ENCODE data around the gene TTLL3.
"Not testable (repeated sequence)": the region's sequence is repeated elsewhere in the genome, so short reads cannot be mapped to it uniquely, and the experiment has no call there.

Gene TTLL3

DNA sequence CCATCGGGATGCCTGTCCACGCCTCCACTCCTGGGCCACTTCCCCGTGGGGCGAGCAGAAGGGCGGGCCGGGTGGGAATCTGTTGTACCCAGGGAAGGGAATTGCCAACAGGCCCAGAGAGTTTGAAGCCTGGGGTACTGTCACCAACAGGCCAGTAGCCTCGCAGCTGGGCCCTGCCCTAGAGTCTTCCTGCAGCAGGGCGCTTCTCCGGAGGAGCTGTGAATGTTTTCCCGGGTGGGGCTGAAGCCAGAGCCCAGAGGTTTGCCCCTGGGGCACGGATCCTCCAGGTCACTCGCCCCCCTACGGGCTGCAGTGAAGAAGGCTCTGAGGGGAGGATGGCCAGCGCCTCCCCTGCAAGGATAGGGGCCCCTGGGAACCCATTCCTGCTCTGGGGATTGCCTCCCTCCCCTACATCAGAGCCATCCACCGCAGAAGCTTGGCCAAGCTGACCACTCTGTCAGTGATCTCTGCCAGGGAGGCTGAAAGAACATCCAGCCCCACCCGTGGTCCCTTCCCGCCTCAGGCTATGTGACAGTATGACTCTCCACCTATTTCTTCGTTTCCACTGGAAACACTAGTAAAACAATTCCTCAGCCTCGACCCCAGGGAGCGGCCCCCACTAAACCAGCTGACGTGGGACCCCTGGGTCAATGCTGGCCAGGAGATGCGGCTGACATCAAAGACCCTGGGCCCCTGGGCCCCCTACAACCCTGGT is 53.2 kb downstream of the TTLL3 start:
- in situ Hi-C loops (cut with HindIII; ENCODE audit: low sequenced_read_pairs): no loop called here

DNA sequence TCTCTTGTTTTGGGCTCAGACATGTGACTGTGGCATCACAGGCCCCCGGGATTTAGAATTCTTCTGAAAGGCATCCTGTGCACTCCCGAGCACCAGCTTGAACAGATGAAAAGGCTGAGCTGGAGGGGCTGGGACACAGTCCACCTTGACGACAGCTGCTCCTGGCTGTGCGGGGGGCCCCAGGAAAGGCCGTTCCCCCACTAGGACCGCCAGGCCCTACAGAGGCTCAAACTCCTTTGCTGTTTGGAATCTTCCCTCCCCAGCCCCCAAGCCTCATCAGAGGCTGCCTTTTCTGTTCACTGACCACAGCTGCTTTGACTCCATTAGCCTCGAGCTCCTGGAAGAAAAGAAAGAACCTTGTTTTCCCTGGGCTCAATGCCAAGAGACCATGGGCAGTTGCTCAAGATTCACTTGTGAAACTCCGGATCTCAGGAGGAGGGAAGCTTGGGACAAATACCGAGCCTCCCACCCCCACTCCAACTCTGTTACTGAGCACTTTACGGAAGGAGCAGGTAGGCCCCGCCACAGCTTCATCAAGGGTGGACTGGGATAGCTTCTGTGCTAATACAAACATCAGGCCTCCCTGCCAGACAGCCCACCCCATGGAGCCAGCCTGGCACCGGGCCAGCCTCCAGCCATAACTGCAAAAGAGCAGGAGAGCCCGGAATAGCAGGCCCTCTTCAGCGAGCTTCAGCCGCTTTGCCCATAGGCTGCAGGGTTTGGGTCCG is 54.3 kb downstream of the TTLL3 start:
- in situ Hi-C loops (cut with HindIII; ENCODE audit: low sequenced_read_pairs): no loop called here

DNA sequence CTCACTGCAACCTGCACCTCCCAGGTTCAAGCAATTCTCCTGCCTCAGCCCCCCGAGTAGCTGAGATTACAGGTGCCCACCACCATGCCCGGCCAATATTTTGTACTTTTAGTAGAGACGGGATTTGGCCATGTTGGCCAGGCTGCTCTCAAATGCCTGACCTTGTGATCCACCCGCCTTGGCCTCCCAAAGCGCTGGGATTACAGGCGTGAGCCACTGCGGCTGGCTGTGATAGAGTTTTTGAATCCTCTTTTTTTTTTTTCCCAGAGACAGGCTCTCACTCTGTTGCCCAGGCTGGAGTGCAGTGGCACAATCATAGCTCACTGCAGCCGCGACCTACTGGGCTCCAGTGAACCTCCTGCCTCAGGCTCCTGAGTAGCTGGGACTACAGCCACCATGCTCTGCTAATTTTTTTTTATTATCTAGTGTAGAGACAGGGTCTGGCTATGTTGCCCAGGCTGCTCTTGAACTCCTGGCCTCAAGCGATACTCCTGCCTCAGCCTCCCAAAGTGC is 55.1 kb downstream of the TTLL3 start:
- in situ Hi-C loops (cut with HindIII; ENCODE audit: low sequenced_read_pairs): not testable (repeated sequence)

DNA sequence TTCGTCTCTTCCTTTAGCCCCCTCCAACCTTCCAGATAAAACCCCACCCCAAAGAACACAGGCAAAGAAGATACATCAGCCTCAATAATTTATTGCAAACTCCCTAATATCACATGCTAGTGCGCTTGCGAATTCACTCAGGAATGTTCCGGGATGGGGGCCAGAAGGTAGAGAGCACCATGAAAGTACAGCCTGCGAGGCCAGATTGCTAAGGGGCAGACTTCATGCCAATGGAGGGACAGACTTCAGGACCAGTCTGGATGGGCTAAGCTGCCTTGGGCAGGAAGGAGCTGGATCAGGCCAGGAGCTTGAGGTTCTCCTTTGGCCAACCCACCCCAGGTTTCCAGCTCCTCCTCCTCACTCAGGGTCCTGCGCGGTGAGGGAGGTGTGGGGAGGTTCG is 56.6 kb downstream of the TTLL3 start:
- in situ Hi-C loops (cut with HindIII; ENCODE audit: low sequenced_read_pairs): no loop called here

DNA sequence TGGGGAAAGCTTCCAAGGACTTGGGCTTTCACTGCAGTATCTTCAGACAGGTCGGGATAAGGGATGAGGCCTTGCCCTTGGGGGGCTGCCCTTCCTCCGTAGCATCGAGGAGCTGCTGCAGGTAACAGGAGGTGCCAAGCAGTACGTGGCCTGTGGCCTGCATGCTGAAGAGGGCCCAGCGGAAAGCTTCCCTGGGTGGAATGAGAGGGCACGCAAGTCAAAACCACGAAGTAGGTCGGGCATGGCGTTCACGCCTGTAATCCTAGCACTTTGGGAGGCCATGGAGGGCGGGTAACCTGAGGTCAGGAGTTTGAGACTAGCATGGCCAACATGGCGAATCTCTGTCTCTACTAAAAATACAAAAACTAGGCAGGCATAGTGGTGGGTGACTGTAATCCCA is 57.0 kb downstream of the TTLL3 start:
- in situ Hi-C loops (cut with HindIII; ENCODE audit: low sequenced_read_pairs): no loop called here

DNA sequence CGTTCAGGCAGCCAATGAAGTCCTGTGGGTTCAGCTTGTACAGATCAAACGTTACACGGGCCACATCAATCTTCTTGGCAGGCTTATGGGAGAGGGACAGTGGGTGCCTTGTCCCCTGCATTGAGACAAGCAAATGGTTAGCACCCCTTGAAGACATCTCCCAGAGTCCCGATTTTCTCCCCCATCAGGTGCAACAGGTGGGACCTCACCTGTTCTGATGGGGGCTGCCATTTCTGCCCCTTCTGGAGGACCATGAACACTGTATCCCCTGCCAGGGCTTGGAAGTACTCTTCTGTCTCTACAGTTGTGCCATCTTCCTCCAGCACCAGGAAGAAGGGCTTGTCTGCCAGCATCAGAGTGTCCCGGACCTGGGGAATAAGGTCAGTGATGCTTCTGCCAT is 59.9 kb downstream of the TTLL3 start:
- in situ Hi-C loops (cut with HindIII; ENCODE audit: low sequenced_read_pairs): no loop called here

DNA sequence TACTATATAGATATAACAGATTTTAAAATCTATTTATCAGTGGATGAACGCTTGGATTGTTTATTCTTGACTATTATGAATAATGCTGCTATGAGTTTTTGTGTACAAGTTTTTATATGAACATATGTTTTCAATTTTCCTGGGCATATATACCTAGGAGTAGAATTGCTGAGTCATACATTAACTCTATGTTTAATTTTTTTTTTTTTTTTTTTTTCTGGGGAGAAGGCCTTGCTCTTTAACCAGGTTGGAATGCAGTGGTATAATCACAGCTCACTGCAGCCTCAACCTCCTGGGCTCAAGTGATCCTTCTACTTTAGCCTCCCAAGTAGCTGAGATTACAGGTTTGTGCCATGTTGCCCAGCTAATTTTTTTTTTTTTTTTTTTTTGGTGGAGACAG is 60.9 kb downstream of the TTLL3 start:
- in situ Hi-C loops (cut with HindIII; ENCODE audit: low sequenced_read_pairs): no loop called here

DNA sequence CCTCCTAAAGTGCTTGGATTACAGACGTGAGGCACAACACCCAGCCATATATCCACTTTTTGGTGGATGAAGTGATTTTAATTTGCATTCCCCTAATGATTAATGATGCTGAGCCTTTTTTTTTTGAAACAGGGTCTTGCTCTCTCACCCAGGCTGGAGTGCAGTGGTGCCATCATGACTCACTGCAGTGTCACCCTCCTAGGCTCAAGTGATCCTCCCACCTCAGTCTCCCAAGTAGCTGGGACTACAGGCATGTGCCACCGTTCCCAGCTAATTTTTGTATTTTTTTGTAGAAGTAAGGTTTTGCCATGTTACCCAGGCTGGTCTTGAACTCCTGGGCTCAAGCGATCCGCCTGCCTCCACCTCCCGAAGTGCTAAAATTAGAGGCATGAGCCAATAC is 62.0 kb downstream of the TTLL3 start:
- in situ Hi-C loops (cut with HindIII; ENCODE audit: low sequenced_read_pairs): not testable (repeated sequence)

DNA sequence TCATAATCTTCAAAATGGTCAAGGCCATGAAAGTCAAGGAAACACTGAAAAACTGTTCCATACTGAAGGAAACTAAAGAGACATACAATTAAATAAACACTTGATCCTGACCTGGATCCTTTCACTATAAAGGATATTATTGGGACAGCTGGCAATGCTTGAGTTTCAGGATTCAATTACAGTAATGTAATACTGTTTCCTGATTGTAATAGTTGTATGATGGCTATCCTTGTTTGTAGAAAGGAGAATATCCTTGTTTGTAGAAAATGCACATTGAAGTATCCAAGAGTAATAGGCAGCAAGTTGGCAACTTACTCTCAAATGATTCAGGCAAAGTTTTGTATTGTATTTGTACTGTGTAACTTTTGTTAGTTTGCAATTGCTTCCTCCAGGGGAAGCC is 65.4 kb downstream of the TTLL3 start:
- in situ Hi-C loops (cut with HindIII; ENCODE audit: low sequenced_read_pairs): no loop called here

DNA sequence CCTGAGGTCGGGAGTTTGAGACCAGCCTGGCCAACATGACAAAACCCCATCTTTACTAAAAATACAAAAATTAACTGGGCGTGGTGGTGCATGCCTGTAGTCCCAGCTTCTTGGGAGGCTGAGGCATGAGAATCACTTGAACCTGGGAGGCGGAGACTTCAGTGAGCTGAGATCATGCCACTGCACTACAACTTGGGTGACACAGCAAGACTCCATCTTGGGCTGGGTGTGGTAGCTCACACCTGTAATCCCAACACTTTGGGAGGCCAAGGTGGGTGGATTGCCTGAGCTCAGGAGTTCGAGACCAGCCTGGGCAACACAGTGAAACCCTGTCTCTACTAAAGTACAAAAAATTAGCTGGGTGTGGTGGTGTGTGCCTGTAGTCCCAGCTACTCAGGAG is 66.2 kb downstream of the TTLL3 start:
- in situ Hi-C loops (cut with HindIII; ENCODE audit: low sequenced_read_pairs): not testable (repeated sequence)

DNA sequence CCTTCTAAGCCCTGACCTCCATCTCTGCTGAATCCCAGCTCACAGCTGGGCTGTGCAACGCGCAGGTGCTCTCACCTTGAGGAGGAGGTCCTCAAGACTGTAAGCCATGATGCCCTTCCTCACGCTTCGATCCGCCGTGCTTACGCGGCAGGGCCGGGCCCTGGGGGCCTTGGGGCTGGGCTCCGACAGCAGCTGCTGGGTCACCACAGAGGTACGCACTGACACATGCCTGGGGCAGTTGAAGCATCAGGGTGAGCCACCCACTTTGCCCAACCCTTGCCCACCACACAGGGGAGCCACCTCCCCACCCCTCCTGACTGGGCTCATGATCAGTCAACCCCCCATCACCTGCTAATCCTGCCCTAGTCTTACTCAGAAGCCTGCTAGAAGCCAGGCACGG is 66.9 kb downstream of the TTLL3 start:
- in situ Hi-C loops (cut with HindIII; ENCODE audit: low sequenced_read_pairs): no loop called here

DNA sequence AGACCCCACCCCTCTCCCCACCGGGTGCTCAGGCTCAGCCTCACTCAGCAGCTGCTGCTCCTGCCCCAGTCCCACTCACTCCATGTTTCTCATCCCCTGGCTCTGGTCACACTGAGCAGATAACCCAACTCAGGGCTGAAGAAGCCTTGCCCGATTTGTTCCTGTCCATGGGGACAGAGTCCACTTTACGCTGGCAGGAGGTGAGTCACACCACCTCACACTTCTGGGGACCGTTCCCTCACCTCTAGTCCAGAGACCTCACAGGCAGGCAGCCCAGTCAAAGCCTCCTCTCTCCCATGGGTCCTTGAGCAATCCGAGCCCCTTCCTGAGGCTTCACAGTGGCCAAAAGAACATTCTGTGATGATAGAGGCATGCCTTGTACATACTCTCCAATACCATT is 68.6 kb downstream of the TTLL3 start:
- in situ Hi-C loops (cut with HindIII; ENCODE audit: low sequenced_read_pairs): no loop called here

DNA sequence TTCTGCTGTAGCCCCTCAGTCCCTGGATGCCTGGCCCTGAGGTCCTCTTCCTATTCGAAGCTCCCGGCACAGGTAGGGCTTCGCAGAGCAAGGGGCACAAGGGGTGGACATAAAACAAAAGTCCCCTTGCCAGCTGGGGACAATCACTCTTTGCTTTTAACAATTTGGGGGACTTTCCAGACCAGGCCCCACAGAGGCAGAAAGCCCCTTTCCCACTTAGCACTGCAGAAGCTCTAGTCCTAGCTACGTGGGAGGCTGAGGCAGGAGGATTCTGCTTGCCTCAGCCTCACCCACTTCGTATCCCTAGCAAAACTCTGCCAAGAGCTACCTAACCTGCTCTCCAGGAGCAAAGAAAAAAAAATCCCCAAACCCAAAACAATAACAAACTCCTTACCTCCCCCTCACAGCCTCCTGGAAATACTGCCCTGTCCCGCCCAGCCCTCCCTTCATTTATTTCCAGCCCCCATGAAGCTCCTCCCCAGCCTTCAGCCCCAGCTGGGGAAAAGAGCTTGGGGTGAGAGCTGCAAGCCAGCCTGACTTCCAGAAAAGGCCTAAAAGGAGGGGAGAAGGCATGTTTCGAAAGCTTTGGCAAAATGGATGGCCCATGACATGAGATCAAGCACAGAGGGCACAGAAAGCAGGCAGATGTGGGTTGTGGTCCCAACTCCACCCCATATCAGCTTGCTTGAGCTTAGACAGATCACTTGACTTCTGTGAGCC is 69.9 kb downstream of the TTLL3 start, which contains the start of gene CIDEC:
CIDEC (minus strand) TSS at position 424 of the 720 bp plus-strand sequence. CDS start 1,767 bp downstream, outside the sequence.
- in situ Hi-C loops (cut with HindIII; ENCODE audit: low sequenced_read_pairs): no loop called here

DNA sequence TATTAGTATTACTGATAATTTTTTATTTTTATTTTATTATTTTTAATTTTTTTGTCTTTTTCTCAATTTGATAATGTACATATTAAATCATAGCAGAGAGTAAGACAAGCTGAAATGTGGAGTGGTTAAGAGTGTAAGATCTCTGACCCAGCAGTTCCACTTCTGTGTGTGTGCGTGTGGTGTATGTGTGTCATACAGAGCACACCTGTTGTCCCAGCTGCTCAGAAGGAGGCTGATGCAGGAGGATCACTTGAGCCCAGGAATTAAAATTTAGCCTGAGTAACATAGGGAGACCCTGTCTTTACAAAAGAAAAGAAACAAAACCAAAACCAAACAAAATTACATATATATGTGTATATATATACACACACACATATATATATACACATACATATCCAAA is 71.4 kb downstream of the TTLL3 start:
- in situ Hi-C loops (cut with HindIII; ENCODE audit: low sequenced_read_pairs): no loop called here

DNA sequence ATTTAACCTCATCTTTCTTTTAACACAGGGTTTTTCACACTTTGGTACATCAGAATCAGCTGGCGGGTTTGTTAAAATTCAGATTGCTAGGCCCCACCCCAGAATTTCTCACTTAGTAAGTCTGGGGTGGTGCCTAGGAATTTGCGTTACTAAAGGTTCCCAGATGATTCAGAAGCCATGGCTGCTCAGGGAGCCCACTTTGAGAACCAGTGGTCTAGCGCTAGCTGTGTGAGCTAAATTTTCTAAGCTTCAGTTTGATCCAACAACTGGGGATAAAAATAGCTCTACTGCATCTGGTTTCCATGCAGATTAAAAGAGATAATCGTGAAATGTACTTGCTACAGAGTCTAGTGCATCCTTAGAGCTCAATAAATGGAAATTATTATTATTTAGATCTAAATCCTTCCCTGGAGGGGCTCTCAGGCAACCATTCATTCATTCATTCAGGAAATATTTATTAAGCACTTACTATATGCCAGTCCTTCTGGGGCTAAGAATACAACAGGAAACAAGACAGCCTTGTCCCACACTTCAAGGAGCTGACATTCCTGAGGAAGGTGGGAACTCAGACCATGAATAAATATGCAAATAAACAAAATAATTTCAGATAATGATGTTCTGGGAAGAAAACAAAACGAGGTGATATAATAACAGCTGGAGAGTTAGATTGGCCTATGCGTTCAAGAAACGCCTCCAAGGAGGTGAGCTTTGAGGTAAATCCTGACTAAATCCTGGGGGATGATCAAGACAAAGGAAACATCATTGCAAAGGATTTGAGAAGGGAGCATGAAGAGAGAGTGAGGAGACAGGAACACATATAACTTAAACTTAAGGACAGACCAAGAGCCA is 73.9 kb downstream of the TTLL3 start:
- in situ Hi-C loops (cut with HindIII; ENCODE audit: low sequenced_read_pairs): no loop called here

DNA sequence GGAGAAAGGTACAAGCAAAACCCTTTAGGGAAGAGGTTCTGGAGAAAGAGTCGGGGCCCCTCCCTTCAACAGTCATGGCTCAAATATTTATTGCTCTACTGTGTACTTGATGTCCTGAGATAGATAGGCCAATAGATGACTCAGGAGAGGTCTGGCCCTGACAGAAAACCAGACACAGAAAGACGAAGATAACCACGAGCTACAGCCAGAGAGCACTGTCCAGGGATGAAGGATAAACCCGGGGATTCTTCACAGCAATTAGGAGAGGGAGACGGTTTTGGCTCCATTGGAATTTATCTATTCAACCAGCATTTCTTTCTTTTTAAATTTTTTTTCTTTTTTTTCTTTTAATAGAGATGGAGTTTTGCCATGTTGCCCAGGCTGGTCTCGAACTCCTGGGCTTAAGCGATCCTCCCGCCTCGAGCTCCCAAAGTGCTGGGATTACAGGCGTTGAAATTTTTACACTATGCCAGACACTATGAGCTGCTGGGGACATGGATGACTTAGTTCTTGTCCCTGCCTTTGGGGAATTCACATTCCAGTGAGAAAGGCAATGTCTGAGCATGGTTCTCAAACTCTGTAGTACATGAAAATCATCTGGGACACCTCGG is 74.6 kb downstream of the TTLL3 start:
- in situ Hi-C loops (cut with HindIII; ENCODE audit: low sequenced_read_pairs): no loop called here
